GM12878 (cell line): ENCODE measurements around the gene C9orf78. TPM values are rescaled to one million over a fixed set of nuclear protein-coding genes. Genes with fewer than 3 reads are reported as not detected.

Source experiments
- CHD2 ChIP-seq: IDR thresholded peaks from 2 replicates; pipeline ENCODE4 v1.6.1; 2011; ENCODE audit warnings: low read depth, low read length, improper control_type of control experiment, borderline replicate concordance
- CTCF ChIP-seq, 3 experiments: IDR thresholded peaks in 2 of 3; conservative IDR thresholded peaks in 1 of 3; 2 replicates each; pipeline ENCODE4 v1.5.1; 2011; ENCODE audit warnings: low read depth in 3 of 3, low read length in 3 of 3, mild to moderate bottlenecking in 3 of 3, control low read depth in 2 of 3, moderate library complexity in 2 of 3, inconsistent platforms in 1 of 3, mixed read lengths in 1 of 3; ENCODE audit not compliant: control insufficient read depth in 2 of 3, insufficient read depth in 1 of 3; ENCODE audit errors: extremely low read depth in 1 of 3
- E2F8 ChIP-seq: fragments of 450-650 bp; IDR thresholded peaks from 2 replicates; pipeline ENCODE4 v1.6.1; 2018; ENCODE audit warnings: mild to moderate bottlenecking, low read depth, moderate library complexity; ENCODE audit not compliant: partially characterized antibody
- NR2C2 ChIP-seq: IDR thresholded peaks from 2 replicates; pipeline ENCODE4 v1.6.1; 2011; ENCODE audit warnings: borderline replicate concordance, low read depth; ENCODE audit not compliant: control insufficient read depth, insufficient read length
- RBBP5 ChIP-seq: fragments of 200-600 bp; sonication (generic); conservative IDR thresholded peaks from 2 replicates; pipeline ENCODE4 v1.6.1; 2016
- TAF1 ChIP-seq: IDR thresholded peaks from 2 replicates; pipeline ENCODE4 v1.6.1; 2011; ENCODE audit warnings: mild to moderate bottlenecking, low read depth, low read length, borderline replicate concordance
- ZBTB11 ChIP-seq: fragments of 450-650 bp; formaldehyde crosslinking; IDR thresholded peaks from 2 replicates; pipeline ENCODE4 v1.5.0; 2022; ENCODE audit warnings: mild to moderate bottlenecking, missing genetic modification characterization
- ZNF622 ChIP-seq: fragments of 450-650 bp; IDR thresholded peaks from 2 replicates; pipeline ENCODE4 v1.6.1; 2017; ENCODE audit warnings: mild to moderate bottlenecking, inconsistent platforms
- polyA plus RNA-seq, 11 experiments: library from polyadenylated mRNA; depleted of rRNA in 4 of 11; unstranded in 6 of 11; stranded (reverse) in 5 of 11; fragments of >200 nt; fragmentation: Nextera tagmentation in 4 of 11; fragmentation: Illumina TruSeq in 1 of 11; extraction: Ambion mirVana in 4 of 11; extraction: Trizol in 1 of 11; gene quantifications; 1 replicate in 1 of 11; 2 replicates in 10 of 11; pipeline versions ENCODE4 v1.2.1 to v1.2.3, GENCODE V29; 2011 to 2016; ENCODE audit warnings: inconsistent platforms in 2 of 11, missing spikeins in 2 of 11, low read depth in 1 of 11
- total RNA-seq, 4 experiments: library from RNA; depleted of rRNA in 3 of 4; stranded (reverse); fragments of >200 nt in 3 of 4; fragmentation: Illumina TruSeq in 1 of 4; extraction: Trizol in 1 of 4; gene quantifications; 2 replicates each; pipeline versions ENCODE4 v1.2.1 to v1.2.3, GENCODE V29; 2013 to 2021

Gene C9orf78
- total and polyA plus RNA-seq, 10 of the 15 experiments (the other 5 are each of a cell fraction or from before 2014, with no cell fraction given): 23.0 to 60.9 (median 47.5) TPM

GRCh38 chr9:129802833-129803675, 32.0 kb downstream of the C9orf78 start, which contains the start of gene TOR1B (continued):
- peak; percentile 19 for TF ChIP-seq E2F8
- TF ChIP-seq CTCF (IDR thresholded peaks at IDR 0.05 in 2 of 3, conservative IDR thresholded peaks at IDR 0.05 in 1 of 3; ENCODE audit: control insufficient read depth in 2 of 3, extremely low read depth in 1 of 3, insufficient read depth in 1 of 3, low read depth in 3 of 3, low read length in 3 of 3): no peak
- TF ChIP-seq RBBP5: no peak
- TF ChIP-seq NR2C2: no peak
- TF ChIP-seq ZBTB11: peak; percentile 78
- no peak for TF ChIP-seq ZNF622
- TF ChIP-seq CHD2: peak; percentile 58; the same call in 1 of the 2 replicates
- peak; percentile 76; the same call in 1 of the 2 replicates for TF ChIP-seq TAF1
- TF ChIP-seq, all 136 proteins: peak for 43
